ENCODE measurements around the gene CDH13. TPM values are rescaled to one million over a fixed set of nuclear protein-coding genes. Genes with fewer than 3 reads are reported as not detected.

CDH13 gene
- total RNA-seq, 1 donor from 2014 or later: 81.1 TPM

GRCh38 chr16:82700541-82701235, 73.9 kb downstream of the CDH13 start:
- Mint-ChIP-seq H3K36me3 (ENCODE audit: unreplicated experiment) (no peaks in the 10 kb centered on the region), H3K9me3 (ENCODE audit: unreplicated experiment) (no peaks in the 10 kb centered on the region), H3K4me1 (ENCODE audit: low read depth, unreplicated experiment) (peaks cover 20% of the 10 kb centered on the region), H3K27me3 (ENCODE audit: unreplicated experiment) (peaks cover 4% of the 10 kb centered on the region), H3K4me3 (ENCODE audit: unreplicated experiment) (no peak overlapping the region), H3K27ac (ENCODE audit: unreplicated experiment) (no peak overlapping the region)
- DNase-seq: no peak
- TF ChIP-seq CTCF (IDR thresholded peaks at IDR 0.05; ENCODE audit: partially characterized antibody, unreplicated experiment): no peak

- H3K9me3 Mint-ChIP-seq (ENCODE audit: unreplicated experiment): no peaks in the 10 kb centered on the region
- peaks cover 20% of the 10 kb centered on the region for H3K4me1 Mint-ChIP-seq (ENCODE audit: low read depth, unreplicated experiment)
- no peak overlapping the region for H3K4me3 Mint-ChIP-seq (ENCODE audit: unreplicated experiment)
- no peak for TF ChIP-seq CTCF (IDR thresholded peaks at IDR 0.05; ENCODE audit: partially characterized antibody, unreplicated experiment)
- no peaks in the 10 kb centered on the region for H3K36me3 Mint-ChIP-seq (ENCODE audit: unreplicated experiment)
- DNase-seq: no peak
- H3K27ac Mint-ChIP-seq (ENCODE audit: unreplicated experiment): no peak overlapping the region
- peaks cover 4% of the 10 kb centered on the region for H3K27me3 Mint-ChIP-seq (ENCODE audit: unreplicated experiment)
These were observed 74.7 kb downstream of the CDH13 start for GRCh38 chr16:82701442-82701955.

GRCh38 chr16:82703161-82703560, 76.4 kb downstream of the CDH13 start:
- Mint-ChIP-seq H3K27ac (ENCODE audit: unreplicated experiment) (no peak overlapping the region), H3K4me1 (ENCODE audit: low read depth, unreplicated experiment) (peaks cover 20% of the 10 kb centered on the region), H3K4me3 (ENCODE audit: unreplicated experiment) (no peak overlapping the region), H3K36me3 (ENCODE audit: unreplicated experiment) (no peaks in the 10 kb centered on the region), H3K9me3 (ENCODE audit: unreplicated experiment) (no peaks in the 10 kb centered on the region), H3K27me3 (ENCODE audit: unreplicated experiment) (peaks cover 4% of the 10 kb centered on the region)
- no peak for TF ChIP-seq CTCF (IDR thresholded peaks at IDR 0.05; ENCODE audit: partially characterized antibody, unreplicated experiment)
- DNase-seq: no peak

GRCh38 chr16:82703871-82704768, 77.4 kb downstream of the CDH13 start:
- no peak for TF ChIP-seq CTCF (IDR thresholded peaks at IDR 0.05; ENCODE audit: partially characterized antibody, unreplicated experiment)
- Mint-ChIP-seq H3K4me1 (ENCODE audit: low read depth, unreplicated experiment) (peaks cover 19% of the 10 kb centered on the region), H3K36me3 (ENCODE audit: unreplicated experiment) (no peaks in the 10 kb centered on the region), H3K27ac (ENCODE audit: unreplicated experiment) (no peak overlapping the region), H3K4me3 (ENCODE audit: unreplicated experiment) (no peak overlapping the region), H3K9me3 (ENCODE audit: unreplicated experiment) (no peaks in the 10 kb centered on the region), H3K27me3 (ENCODE audit: unreplicated experiment) (peaks cover 4% of the 10 kb centered on the region)
- no peak for DNase-seq
